Ovary (tissue), 3 donors: ENCODE results near the gene LIN28A.

ENCODE experiments used
- CTCF ChIP-seq, 3 donors: fragments of 450-650 bp in 2 of 3; fragments of 200-600 bp in 1 of 3; IDR thresholded peaks; one replicate each; pipeline versions ENCODE4 v1.5.1 to v1.8.0; 2016 to 2022; ENCODE audit warnings: antibody characterized with exemption in 3 of 3, mild to moderate bottlenecking in 1 of 3
- POLR2A ChIP-seq: fragments of 450-650 bp; IDR thresholded peaks from one replicate; pipeline ENCODE4 v1.6.1; 2017; ENCODE audit warnings: antibody characterized with exemption, mild to moderate bottlenecking, moderate library complexity
- donor health status: DM: no; HTN: no; CAD: no.

DNA sequence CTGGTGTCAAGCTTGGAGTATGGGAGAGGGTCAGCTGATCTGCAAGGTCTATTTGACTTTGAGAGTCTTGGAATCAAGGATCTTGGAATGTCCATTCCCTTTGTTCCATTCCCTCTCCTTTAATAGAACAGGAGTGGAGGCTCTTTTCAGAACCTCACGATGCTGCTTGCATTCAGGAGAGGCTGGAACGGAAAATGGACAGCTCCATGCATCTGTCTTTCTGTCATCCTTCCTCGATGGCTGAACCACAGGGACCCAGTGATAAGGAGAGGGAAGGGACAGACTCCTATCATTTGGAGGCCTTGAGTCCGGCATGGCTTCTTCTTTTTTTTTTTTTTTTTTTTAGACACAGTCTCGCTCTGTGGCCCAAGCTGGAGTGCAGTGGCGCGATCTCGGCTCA, 14.9 kb upstream of the LIN28A start:
- TF ChIP-seq CTCF (IDR thresholded peaks at IDR 0.05) (no peak), POLR2A (no peak)
